HG03280 (cell line): ENCODE measurements around the gene NDST1.
"Not testable (repeated sequence)": the region's sequence is repeated elsewhere in the genome, so short reads cannot be mapped to it uniquely, and the experiment has no call there.

Experiments used
- ATAC-seq: cut with Tn5 transposase; IDR thresholded peaks from one replicate; pipeline ENCODE4 v1.9.1; 2021; ENCODE audit warnings: mild to moderate bottlenecking, moderate library complexity; ENCODE audit not compliant: unreplicated experiment

Gene NDST1

GRCh38 chr5:150506571-150507473 lies 1.1 kb upstream of the NDST1 start:
- no peak for ATAC-seq

- ATAC-seq = no peak
Measured at GRCh38 chr5:150508277-150508640, 328 bp downstream of the NDST1 start.

GRCh38 chr5:150508828-150509227 lies 897 bp downstream of the NDST1 start:
- ATAC-seq = no peak

- no peak for ATAC-seq
Measured at GRCh38 chr5:150509992-150510391, 2.1 kb downstream of the NDST1 start.

GRCh38 chr5:150510460-150511263 lies 2.7 kb downstream of the NDST1 start:
- no peak for ATAC-seq

- ATAC-seq = no peak
Measured at GRCh38 chr5:150511578-150512367, 3.8 kb downstream of the NDST1 start.

GRCh38 chr5:150512368-150512747 lies 4.4 kb downstream of the NDST1 start:
- ATAC-seq = no peak

- no peak for ATAC-seq
Measured at GRCh38 chr5:150513375-150514309, 5.7 kb downstream of the NDST1 start.

- no peak for ATAC-seq
Measured at GRCh38 chr5:150514708-150515211, 6.8 kb downstream of the NDST1 start.

- no peak for ATAC-seq
Measured at GRCh38 chr5:150515446-150515845, 7.5 kb downstream of the NDST1 start.

GRCh38 chr5:150516011-150516410 lies 8.1 kb downstream of the NDST1 start:
- ATAC-seq = no peak

- ATAC-seq = no peak
Measured at GRCh38 chr5:150517272-150518152, 9.6 kb downstream of the NDST1 start.

- not testable (repeated sequence) for ATAC-seq
Measured at GRCh38 chr5:150518712-150519559, 11.0 kb downstream of the NDST1 start.

GRCh38 chr5:150519560-150519945 lies 11.6 kb downstream of the NDST1 start:
- ATAC-seq = no peak

- no peak for ATAC-seq
Measured at GRCh38 chr5:150519978-150520377, 12.0 kb downstream of the NDST1 start.

GRCh38 chr5:150520747-150521521 lies 13.0 kb downstream of the NDST1 start:
- ATAC-seq = no peak

- no peak for ATAC-seq
Measured at GRCh38 chr5:150521522-150521817, 13.5 kb downstream of the NDST1 start.
